ENCODE measurements around the gene POLE.

The POLE gene

GRCh38 chr12:132625731-132626430, 61.3 kb downstream of the POLE start:
- TF ChIP-seq CTCF (IDR thresholded peaks at IDR 0.05), result no peak

GRCh38 chr12:132624910-132625630, 62.1 kb downstream of the POLE start:
- TF ChIP-seq CTCF (IDR thresholded peaks at IDR 0.05), result no peak

GRCh38 chr12:132624186-132624855, 62.8 kb downstream of the POLE start:
- TF ChIP-seq CTCF (IDR thresholded peaks at IDR 0.05), result no peak

GRCh38 chr12:132623072-132623869, 63.9 kb downstream of the POLE start:
- no peak for TF ChIP-seq CTCF (IDR thresholded peaks at IDR 0.05)

GRCh38 chr12:132622437-132623071, 64.6 kb downstream of the POLE start:
- TF ChIP-seq CTCF (IDR thresholded peaks at IDR 0.05), result no peak

- TF ChIP-seq CTCF (IDR thresholded peaks at IDR 0.05), result no peak
These were observed 65.3 kb downstream of the POLE start for GRCh38 chr12:132621657-132622435.

All from LNCAP (cell line).